Prostate gland (tissue), 2 donors: Measurements from ENCODE around the gene MPIG6B. TPM values are rescaled to one million over a fixed set of nuclear protein-coding genes. Genes with fewer than 3 reads are reported as not detected.
A peak's percentile ranks its signal among the peaks of the same experiment; 100 is the strongest.

Experiments used
- DNase-seq: peaks from one replicate; pipeline ENCODE4 v3.0.0-alpha.2; 2019; ENCODE audit warnings: low spot score
- H3K27ac ChIP-seq, 2 donors: fragments of 200-600 bp; sonication (generic); 2 replicates each; pipeline ENCODE4 v1.5.1; 2017 to 2019
- H3K27me3 ChIP-seq: fragments of 200-600 bp; sonication (generic); replicated peaks from 2 replicates; pipeline ENCODE4 v1.5.1; 2019; ENCODE audit not compliant: insufficient read depth
- H3K36me3 ChIP-seq, 2 donors: fragments of 200-600 bp; sonication (generic); 1 replicate in 1 of 2; 2 replicates in 1 of 2; pipeline versions ENCODE4 v1.5.1 to v1.8.1; 2017 to 2019
- H3K4me1 ChIP-seq: fragments of 200-600 bp; sonication (generic); replicated peaks from 2 replicates; pipeline ENCODE4 v1.5.1; 2019
- H3K4me3 ChIP-seq, 2 donors: fragments of 200-600 bp; sonication (generic); 2 replicates each; pipeline ENCODE4 v1.5.1; 2017 to 2019
- H3K9me3 ChIP-seq: fragments of 200-600 bp; sonication (generic); 2 replicates; pipeline ENCODE4 v1.5.1; 2017
- POLR2A ChIP-seq: fragments of 450-650 bp; IDR thresholded peaks from one replicate; pipeline ENCODE4 v1.6.1; 2016; ENCODE audit warnings: antibody characterized with exemption, mild to moderate bottlenecking
- POLR2AphosphoS5 ChIP-seq: sonication (generic); formaldehyde crosslinking; IDR thresholded peaks from one replicate; pipeline ENCODE4 v1.6.1; 2017; ENCODE audit warnings: antibody characterized with exemption
- WGBS: methylation state at CpG from one replicate; pipeline ENCODE4 v1.1.5; 2018; 5-methylcytosine and 5-hydroxymethylcytosine counted together
- intact Hi-C: fragments of 100-400 bp; cut with DNase I; formaldehyde crosslinking; loops from one replicate; pipeline ENCODE4 v1.14.2; 2022
- total RNA-seq, 2 donors: library from RNA; depleted of rRNA; stranded (reverse); fragments of >200 nt; gene quantifications; one replicate each; pipeline ENCODE4 v1.1.0, GENCODE V29; 2016
- TF ChIP-seq, protein P1 (sequence below), 4 experiments: fragments of 200-600 bp in 2 of 4; fragments of 450-650 bp in 2 of 4; sonication (generic) in 2 of 4; IDR thresholded peaks; 1 replicate in 3 of 4; 2 replicates in 1 of 4; pipeline ENCODE4 v1.5.1; 2016 to 2019; ENCODE audit warnings: antibody characterized with exemption in 4 of 4, mild to moderate bottlenecking in 2 of 4, moderate library complexity in 2 of 4

MPIG6B gene
- total RNA-seq, 2 donors from 2014 or later: 0.74 TPM; not detected in 1

DNA sequence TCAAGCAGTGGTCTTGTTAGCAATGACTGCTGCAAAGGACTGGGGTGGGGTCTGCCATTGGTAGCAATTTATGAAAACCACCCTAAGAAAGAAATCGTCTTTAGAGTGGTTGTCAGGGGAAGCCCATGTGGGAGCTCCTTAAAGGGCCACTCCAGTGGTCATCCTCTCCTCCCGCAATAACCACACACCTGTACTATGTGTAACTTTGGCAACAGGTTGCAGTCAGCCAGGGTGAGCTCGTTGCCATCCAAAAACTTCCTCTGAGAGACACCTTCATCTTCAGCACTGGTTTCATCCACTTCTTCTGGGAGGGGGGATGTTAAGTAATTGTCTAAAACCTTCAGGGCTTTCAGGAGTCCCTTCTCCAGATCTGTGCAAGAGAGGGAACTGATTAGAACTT, 8.9 kb downstream of the MPIG6B start:
- H3K27me3 ChIP-seq: no peaks in the 10 kb centered on the region
- peaks cover 4 to 14% of the 10 kb centered on the region in 2 donors for H3K36me3 ChIP-seq
- no peak for TF ChIP-seq POLR2AphosphoS5
- TF ChIP-seq POLR2A: no peak
- TF ChIP-seq, protein P1, sequence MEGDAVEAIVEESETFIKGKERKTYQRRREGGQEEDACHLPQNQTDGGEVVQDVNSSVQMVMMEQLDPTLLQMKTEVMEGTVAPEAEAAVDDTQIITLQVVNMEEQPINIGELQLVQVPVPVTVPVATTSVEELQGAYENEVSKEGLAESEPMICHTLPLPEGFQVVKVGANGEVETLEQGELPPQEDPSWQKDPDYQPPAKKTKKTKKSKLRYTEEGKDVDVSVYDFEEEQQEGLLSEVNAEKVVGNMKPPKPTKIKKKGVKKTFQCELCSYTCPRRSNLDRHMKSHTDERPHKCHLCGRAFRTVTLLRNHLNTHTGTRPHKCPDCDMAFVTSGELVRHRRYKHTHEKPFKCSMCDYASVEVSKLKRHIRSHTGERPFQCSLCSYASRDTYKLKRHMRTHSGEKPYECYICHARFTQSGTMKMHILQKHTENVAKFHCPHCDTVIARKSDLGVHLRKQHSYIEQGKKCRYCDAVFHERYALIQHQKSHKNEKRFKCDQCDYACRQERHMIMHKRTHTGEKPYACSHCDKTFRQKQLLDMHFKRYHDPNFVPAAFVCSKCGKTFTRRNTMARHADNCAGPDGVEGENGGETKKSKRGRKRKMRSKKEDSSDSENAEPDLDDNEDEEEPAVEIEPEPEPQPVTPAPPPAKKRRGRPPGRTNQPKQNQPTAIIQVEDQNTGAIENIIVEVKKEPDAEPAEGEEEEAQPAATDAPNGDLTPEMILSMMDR (IDR thresholded peaks at IDR 0.05): no peak
- H3K4me1 ChIP-seq: peaks cover 16% of the 10 kb centered on the region
- no peak overlapping the region for H3K4me3 ChIP-seq
- intact Hi-C loops: no loop called here
- 71% methylated on average over 3 of the region's 3 CpGs for WGBS
- peak overlapping the region in 1 of 2 donors; percentile 2 for H3K27ac ChIP-seq
- DNase-seq: no peak
- no peaks in the 10 kb centered on the region for H3K9me3 ChIP-seq

DNA sequence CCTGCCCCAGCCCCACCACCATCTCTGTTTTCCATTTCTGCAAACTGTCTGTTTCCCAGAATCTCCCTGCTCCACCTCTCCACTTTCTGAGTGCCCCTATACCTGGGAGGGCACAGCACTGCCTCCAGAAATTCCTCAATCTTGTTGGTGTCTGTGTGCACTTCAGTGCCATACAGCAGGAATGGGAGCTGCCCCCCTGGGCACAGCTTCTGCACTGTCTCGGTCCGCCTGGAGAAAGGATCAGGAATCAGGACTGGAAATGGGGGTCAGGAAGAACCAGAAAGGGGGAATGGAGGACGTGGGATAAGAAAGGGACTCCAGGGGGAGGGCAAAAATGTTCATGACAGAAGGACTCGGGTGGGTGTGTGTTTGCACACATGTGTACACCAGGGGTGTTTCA, 10.6 kb downstream of the MPIG6B start:
- intact Hi-C loops: no loop called here
- DNase-seq: no peak
- Histone ChIP-seq H3K9me3 (no peaks in the 10 kb centered on the region), H3K27me3 (no peaks in the 10 kb centered on the region), H3K4me1 (peaks cover 13% of the 10 kb centered on the region), H3K4me3 (peak overlapping the region in 1 of 2 donors; percentile 78), H3K36me3 (peaks cover 4 to 14% of the 10 kb centered on the region in 2 donors), H3K27ac (peak overlapping the region; percentile 94 to 98)
- 76% methylated on average over 4 of the region's 4 CpGs for WGBS
- TF ChIP-seq, protein P1 (IDR thresholded peaks at IDR 0.05): no peak
- TF ChIP-seq POLR2A (no peak), POLR2AphosphoS5 (no peak)

DNA sequence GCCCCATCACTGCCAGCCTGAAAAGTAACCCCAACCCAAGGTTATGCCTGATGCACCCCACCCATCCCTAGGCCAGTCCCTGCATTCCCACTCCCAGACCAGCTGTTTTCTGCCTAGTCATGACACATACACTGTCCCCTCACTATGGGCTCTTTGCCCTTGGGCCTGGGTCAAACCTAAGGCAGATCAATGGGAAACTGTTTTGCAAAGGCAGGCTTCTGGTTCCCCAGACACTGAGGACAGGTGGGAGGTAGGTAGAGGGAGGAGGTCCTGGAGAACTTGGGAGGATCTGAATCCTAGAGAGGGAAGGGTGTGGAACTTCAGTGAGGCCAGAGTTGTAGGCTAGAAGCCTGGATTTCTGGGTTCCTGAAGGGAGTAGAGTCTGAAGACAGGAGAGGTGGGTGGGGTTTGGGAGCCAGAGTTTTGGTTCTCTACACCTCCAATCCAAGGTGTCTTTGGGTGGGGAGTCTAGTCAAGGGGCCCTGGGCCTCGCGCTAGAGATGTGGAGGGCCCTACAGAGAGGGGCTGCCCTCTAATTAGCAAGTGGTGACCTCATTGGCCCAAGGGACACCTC, 11.2 kb downstream of the MPIG6B start:
- Histone ChIP-seq H3K9me3 (no peaks in the 10 kb centered on the region), H3K4me1 (peaks cover 16% of the 10 kb centered on the region), H3K4me3 (peak overlapping the region; percentile 61 to 78), H3K27ac (peak overlapping the region; percentile 94 to 98), H3K36me3 (peaks cover 4 to 14% of the 10 kb centered on the region in 2 donors), H3K27me3 (no peaks in the 10 kb centered on the region)
- no peak for DNase-seq
- TF ChIP-seq, protein P1 (IDR thresholded peaks at IDR 0.05): no peak
- TF ChIP-seq POLR2A: no peak
- no peak for TF ChIP-seq POLR2AphosphoS5
- intact Hi-C loops: no loop called here
- 6% methylated on average over 2 of the region's 2 CpGs for WGBS

DNA sequence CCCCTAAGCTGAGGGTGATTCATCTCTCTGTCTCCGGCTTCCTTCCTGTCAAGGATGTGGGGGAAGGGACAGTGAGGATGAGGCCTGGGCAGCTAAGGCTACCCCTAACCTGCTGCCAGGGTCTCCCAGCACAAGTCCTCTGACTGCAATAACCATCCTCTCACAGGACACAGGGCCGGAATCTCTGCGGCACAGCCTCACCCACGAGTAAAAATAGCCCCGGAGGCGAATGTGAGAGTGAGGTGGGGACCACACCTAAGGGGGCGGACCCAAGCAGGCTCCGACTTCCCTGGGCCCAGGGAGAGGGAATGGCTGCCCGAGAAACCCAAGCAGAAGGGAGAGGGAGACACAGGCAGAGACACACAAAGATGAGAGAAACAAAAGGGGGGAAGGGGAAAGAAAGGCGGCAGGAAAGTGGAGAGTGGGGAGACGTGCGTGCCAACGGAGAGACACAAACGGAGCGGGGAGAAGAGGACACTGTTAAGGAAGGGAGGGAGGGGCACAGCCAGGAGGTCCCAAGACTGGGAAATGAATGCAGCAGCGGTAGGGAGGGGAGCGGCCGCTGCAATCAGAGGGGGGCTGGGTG, 11.7 kb downstream of the MPIG6B start:
- TF ChIP-seq POLR2AphosphoS5 (peak; percentile 71), POLR2A (peak; percentile 75)
- TF ChIP-seq, protein P1 (IDR thresholded peaks at IDR 0.05): no peak
- peak; percentile 60 for DNase-seq
- 0% methylated on average over 18 of the region's 18 CpGs for WGBS
- H3K27me3 ChIP-seq: no peaks in the 10 kb centered on the region
- no peaks in the 10 kb centered on the region for H3K9me3 ChIP-seq
- peak overlapping the region; percentile 94 to 98 for H3K27ac ChIP-seq
- peaks cover 4 to 14% of the 10 kb centered on the region in 2 donors for H3K36me3 ChIP-seq
- H3K4me1 ChIP-seq: peaks cover 17% of the 10 kb centered on the region
- intact Hi-C loops: loop anchor here (5.0 kb wide), 1 partner anchor 87 kb away; no protein-coding TSS in a partner anchor
- peak overlapping the region; percentile 61 to 78 for H3K4me3 ChIP-seq
